NCI-H1048 (cell line): ENCODE data around the gene AMPD3.

ENCODE experiments used
- DNase-seq: peaks from one replicate; lab custom pipeline; 2025; lab: John Stamatoyannopoulos, UW

The AMPD3 gene

DNA sequence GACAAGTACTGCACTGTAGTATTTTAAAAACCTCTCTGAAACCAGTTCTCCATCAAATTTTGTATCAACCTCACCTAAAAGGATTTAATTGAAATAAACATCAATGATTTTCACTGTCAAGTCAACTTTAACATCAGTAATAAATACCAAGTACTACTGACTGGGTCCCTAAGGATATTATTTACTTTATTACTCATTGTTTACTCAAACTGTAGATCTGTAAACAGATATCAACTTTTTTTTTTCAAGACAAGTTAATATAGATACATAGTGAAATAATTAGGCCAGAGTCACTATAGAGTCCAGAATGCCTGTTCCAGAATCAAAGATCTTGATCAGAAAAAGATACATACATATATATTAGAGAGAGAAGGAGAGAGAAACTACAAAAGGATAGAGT, 84.3 kb downstream of the AMPD3 start:
- no peak for DNase-seq

DNA sequence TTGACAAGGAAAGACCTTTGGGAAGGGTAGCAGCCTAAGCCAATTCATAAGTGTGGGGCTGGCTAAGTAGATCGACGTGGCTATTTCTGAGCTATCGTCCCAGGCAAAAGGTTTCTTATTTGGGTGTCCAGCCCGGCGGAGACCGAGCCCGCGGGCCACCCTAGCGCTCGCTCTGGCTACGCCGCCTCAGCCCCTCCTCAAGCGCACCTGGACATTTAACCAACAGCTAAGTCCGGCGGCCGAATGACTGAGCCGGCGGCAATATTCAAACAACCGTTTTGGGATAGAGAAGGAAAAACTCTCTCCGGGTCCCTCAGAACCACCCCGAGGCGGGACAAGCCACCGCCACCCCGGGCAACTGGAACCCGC, 85.5 kb downstream of the AMPD3 start:
- no peak for DNase-seq

DNA sequence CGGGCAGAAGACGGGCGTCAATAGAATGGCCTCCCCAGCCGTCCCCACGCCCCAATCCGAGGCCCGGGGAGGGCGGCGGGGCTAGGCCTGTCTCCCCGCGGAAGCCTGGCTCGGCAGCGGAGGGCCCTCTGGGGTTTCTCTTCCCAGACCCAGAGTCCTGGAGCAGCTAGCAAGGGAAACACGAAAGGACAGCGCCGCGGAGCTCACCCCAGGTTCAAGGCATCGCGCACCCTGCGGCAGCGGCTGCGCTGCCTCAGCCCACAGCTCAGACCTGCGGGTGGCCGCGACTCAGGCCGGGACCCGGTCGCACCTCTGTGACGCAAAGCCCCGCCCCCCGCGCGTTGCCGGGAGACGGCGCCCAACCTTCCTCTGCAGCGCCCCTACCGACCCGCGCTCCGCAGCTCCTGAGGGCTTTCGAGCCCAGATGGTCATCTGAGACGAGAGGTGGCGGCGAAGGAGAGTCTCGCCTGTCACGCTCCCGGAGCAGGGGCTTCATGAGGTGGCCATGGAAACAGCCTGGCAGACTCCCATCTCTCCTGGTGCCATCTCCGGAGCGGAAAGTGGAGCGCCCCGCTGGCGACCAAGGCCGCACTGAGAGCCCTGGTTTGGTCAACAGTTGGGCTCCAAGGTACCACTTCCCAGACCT, 86.0 kb downstream of the AMPD3 start, which contains the start of gene RNF141:
RNF141 (minus strand) TSS at position 273 of the 646 bp plus-strand sequence. CDS start 7,029 bp downstream, outside the sequence.
- peak; percentile 91 for DNase-seq

DNA sequence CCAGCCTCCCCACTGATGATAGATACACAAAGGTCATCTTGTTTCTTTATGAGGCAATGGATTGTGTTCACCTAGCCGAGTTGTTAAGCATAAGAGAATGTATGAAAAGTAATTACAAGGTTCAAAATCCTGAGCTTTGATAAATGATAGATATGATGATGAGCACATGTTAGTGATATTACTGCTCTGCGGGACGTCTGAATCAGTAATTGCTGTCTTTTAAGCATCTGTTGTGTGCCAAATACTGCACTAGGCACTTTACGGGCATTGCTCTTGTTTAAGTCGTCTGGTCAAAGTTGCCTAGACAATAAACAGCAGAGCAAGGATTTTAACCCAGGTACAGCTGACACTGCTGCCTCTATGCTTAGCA, 86.5 kb downstream of the AMPD3 start:
- no peak for DNase-seq

DNA sequence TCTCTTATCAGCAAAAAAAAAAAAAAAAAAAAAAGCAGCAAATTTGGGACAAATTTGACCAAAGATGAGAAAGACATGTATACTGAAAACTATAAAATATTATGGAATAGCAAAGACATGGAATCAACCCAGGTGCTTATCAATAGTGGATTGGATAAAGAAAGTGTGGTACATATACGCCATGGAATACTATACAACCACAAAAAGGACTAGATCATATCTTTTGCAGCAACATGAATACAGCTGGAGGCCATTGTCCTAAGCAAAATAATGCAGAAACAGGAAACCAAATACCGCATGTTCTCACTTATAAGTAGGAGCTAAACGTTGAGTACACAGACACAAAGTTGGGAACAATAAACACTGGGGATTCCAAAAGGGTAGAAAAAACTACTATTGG, 87.7 kb downstream of the AMPD3 start:
- no peak for DNase-seq

DNA sequence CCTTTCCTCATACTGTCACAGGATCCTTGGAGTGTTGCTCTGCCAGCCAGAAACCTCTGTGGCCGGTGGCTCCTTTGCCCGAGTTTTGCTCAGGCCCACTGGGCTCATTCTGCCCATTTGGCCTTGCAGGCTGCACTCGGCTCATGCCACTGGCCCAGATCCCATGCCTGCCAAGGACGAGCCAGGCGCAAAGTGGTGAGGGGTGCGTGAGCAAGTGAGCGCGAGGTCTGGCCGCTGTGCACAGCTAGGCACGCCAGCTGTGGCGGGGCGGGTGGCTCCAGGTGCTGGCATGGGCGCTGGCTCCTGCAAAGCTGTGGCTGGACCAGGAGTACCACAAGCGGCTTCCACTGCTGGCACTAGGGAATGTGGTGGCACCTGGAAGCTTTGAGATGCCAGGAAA, 88.7 kb downstream of the AMPD3 start:
- DNase-seq: no peak

DNA sequence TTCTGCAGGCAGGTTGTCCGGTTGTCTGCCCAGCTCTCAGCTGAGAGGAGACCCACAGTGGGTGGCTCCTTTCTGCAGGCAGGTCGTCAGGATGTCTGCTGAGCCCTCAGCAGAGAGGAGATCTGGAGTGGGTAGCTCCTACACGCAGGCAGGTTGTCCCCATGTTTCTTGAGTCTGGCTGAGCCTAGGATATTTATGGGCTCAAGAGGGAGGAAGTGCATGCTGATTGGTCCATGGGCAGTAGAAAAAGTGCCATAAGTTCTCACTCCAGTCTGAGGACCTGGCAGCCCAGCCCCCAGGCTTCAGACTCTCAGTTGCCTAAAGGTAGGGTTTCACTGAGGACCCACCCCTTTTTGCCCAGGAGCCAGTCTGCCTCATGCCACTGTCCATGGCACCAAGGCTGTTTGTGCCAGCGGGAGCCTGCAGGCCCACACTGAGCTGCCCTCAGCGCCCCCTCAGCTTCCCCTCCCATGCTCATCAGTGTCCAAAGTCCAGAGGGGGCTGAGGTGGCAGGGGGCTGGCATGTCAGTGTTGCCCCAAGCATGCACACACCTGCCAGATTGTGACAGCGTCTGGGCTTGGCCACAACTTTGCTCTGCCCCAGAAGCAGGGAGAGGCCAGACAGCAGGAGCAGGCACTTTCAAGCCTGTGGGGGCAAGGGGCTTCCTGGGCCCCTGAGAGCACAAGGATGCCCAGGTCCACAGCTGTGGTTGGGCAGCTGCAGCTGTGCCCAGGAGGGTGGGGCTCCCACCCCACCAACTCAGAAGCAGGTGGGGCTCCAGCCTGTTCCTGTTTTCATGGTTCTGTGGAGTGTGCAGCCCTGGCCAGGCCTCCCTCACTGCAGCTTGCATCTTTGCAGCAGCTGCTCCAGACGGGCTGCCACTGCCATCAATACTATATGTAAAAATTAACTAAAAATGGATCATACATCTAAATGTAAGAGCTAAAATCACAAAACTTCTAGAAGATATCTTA, 89.7 kb downstream of the AMPD3 start:
- no peak for DNase-seq

DNA sequence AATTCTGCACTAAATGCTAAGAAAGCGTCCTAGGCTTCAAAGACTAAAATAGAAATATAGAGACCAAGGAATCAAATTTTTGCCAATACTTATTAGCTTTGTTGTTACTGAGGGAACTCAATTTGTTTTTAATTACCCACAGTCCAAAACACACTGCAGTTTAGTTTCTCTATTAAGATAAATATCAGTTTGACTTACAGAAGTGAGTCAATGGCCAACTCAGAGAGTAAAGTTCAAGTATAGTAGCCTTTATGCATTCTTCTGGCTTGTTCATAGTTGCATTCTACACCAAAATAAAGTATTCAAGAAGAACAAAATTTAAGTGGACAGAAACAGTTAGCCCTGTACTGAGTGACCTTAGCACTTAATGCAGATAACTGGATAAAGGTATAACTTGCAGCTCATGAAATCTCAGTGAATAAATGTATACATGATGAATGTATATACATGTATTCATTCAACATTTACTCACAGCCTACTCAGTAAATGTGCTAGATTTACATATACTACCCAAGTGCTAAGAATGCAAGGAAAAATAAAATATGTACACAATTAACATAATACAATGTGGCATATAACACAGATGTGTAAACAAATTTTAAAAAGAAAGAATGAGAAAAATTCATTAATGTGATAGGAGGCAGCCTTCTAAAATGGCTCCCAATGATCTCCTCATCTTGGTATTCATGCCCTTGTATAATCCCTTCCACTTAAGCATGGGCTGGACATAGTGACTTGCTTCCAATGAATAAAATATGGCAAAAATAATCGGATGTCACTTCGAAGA, 95.6 kb downstream of the AMPD3 start:
- no peak for DNase-seq

DNA sequence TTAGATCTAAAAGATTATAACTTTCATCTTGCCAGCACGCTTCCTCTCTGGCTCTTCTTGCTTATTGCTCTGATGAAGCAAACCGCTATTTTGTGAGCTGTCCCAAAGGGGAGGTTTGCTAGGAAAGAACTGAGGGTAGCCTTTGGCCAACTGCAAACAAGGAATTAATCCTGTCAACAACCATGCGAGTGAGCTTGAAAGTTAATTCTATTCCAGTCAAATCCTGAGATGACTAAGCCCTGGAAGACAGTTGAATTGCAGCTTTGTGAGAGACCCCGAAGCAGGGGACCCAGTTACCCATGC, 96.2 kb downstream of the AMPD3 start:
- no peak for DNase-seq

DNA sequence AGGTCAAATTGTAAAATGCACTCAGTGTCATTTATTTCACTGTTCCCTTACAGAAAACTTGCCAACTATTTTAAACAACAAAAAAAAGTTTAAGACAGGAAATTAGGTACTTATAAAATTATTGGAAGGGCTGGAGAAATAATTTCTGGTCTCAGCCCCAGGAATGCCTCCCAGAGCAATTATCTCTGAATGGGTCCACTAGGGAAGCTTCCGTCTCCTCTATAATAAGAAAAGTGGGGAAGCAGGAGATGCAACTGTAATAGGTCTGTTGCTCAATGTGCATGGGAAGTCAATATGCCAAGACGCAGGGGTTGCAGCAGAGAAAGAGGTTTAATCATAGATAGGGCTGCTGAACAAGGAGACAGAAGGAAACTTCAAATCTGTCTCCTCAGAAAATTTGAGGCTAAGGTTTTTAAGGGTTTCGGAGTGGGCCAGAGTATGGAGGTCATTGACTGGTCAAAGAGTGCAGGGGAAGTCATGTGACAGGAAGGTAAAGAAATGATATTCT, 96.8 kb downstream of the AMPD3 start:
- DNase-seq: no peak

DNA sequence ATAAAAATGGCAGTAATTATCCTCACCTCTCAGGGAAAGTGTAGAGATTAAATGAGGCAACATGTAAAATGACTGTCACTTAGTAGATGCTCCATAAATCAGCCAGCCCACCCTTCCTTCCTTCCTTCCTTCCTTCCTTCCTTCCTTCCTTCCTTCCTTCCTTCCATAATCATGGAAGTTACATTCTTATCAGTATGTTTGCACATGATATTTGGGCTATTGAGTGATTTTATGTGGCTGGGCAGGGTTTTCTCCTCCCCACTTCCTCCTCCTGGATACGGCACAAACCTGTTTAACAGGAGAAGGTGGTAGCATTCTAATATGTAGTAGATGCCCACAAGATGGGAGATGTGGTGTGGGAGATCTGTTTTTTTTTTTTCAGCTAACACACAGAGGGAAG, 101.5 kb downstream of the AMPD3 start:
- DNase-seq: no peak
